GM23338 (cell line): ENCODE results near the gene SCAPER. TPM values are rescaled to one million over a fixed set of nuclear protein-coding genes. Genes with fewer than 3 reads are reported as not detected.
A peak's percentile ranks its signal among the peaks of the same experiment; 100 is the strongest.

Experiments
- ATAC-seq: fragments of 200-7000 bp; cut with Tn5 transposase; 3 replicates; pipeline ENCODE4 v1.9.1; 2020
- DNase-seq: peaks from one replicate; pipeline ENCODE4 v3.0.0-alpha.2; 2015; ENCODE audit warnings: low spot score
- H2AFZ ChIP-seq: fragments of 200-600 bp; sonication (generic); 2 replicates; pipeline ENCODE4 v1.8.0; 2016; ENCODE audit warnings: antibody characterized with exemption, mild to moderate bottlenecking, moderate library complexity
- H3F3A ChIP-seq: fragments of 200-600 bp; sonication (generic); replicated peaks from 2 replicates; pipeline ENCODE4 v1.8.0; 2017; ENCODE audit warnings: antibody characterized with exemption, mixed run types, low read depth
- H3K27ac ChIP-seq: fragments of 200-600 bp; sonication (generic); 2 replicates; pipeline ENCODE4 v1.6.1; 2016; ENCODE audit warnings: low read depth
- H3K27me3 ChIP-seq: fragments of 200-600 bp; sonication (generic); 2 replicates; pipeline ENCODE4 v1.8.0; 2016; ENCODE audit warnings: mild to moderate bottlenecking, mixed run types, moderate library complexity; ENCODE audit not compliant: insufficient read depth
- H3K36me3 ChIP-seq: fragments of 200-600 bp; sonication (generic); 2 replicates; pipeline ENCODE4 v1.8.0; 2016; ENCODE audit warnings: mild to moderate bottlenecking; ENCODE audit not compliant: insufficient read depth
- H3K4me1 ChIP-seq: fragments of 200-600 bp; sonication (generic); 2 replicates; pipeline ENCODE4 v1.8.0; 2016; ENCODE audit warnings: mild to moderate bottlenecking, moderate library complexity; ENCODE audit not compliant: insufficient read depth
- H3K4me2 ChIP-seq: fragments of 200-600 bp; sonication (generic); 2 replicates; pipeline ENCODE4 v1.7.1; 2017; ENCODE audit warnings: mixed run types
- H3K4me3 ChIP-seq: fragments of 200-600 bp; sonication (generic); 2 replicates; pipeline ENCODE4 v1.6.1; 2016; ENCODE audit warnings: mixed run types
- H3K79me2 ChIP-seq: fragments of 200-600 bp; sonication (generic); replicated peaks from 2 replicates; pipeline ENCODE4 v1.8.0; 2017; ENCODE audit warnings: mild to moderate bottlenecking; ENCODE audit not compliant: insufficient read depth
- H3K9me2 ChIP-seq: fragments of 200-600 bp; sonication (generic); 2 replicates; pipeline ENCODE4 v1.8.0; 2017; ENCODE audit not compliant: insufficient read depth
- H4K20me1 ChIP-seq: fragments of 200-600 bp; sonication (generic); replicated peaks from 2 replicates; pipeline ENCODE4 v1.8.0; 2017; ENCODE audit warnings: mild to moderate bottlenecking; ENCODE audit not compliant: insufficient read depth
- H3K27ac Mint-ChIP-seq: 2 replicates; pipeline ENCODE4 v1.8.0; 2020; ENCODE audit warnings: inconsistent platforms, mild to moderate bottlenecking, moderate library complexity, mixed read lengths
- H3K27me3 Mint-ChIP-seq: 3 replicates; pipeline ENCODE4 v1.8.0; 2022; ENCODE audit warnings: low read depth, mild to moderate bottlenecking, moderate library complexity, mixed read lengths, inconsistent platforms; ENCODE audit not compliant: insufficient read depth, poor library complexity
- H3K36me3 Mint-ChIP-seq: 3 replicates; pipeline ENCODE4 v1.8.0; 2021; ENCODE audit warnings: low read depth, mild to moderate bottlenecking, inconsistent platforms, moderate library complexity, mixed read lengths
- H3K4me1 Mint-ChIP-seq: 3 replicates; pipeline ENCODE4 v1.8.0; 2020; ENCODE audit warnings: mild to moderate bottlenecking, inconsistent platforms, mixed read lengths
- H3K4me3 Mint-ChIP-seq: 3 replicates; pipeline ENCODE4 v1.8.0; 2021; ENCODE audit warnings: moderate library complexity, mild to moderate bottlenecking, inconsistent platforms, mixed read lengths
- H3K9me3 Mint-ChIP-seq: 3 replicates; pipeline ENCODE4 v1.8.0; 2020; ENCODE audit warnings: moderate library complexity, mild to moderate bottlenecking, inconsistent platforms, mixed read lengths
- CREB1 ChIP-seq: fragments of 250-450 bp; sonication (Bioruptor Pico); IDR thresholded peaks from 2 replicates; pipeline ENCODE4 v1.5.0; 2020; ENCODE audit warnings: low read depth, mild to moderate bottlenecking, moderate library complexity
- CTCF ChIP-seq, 2 experiments: fragments of 200-600 bp in 1 of 2; sonication (generic) in 1 of 2; conservative IDR thresholded peaks; 2 replicates each; pipeline versions ENCODE4 v1.5.1 to v1.6.1; 2016 to 2017; ENCODE audit warnings: antibody characterized with exemption in 2 of 2, low read depth in 2 of 2, mild to moderate bottlenecking in 2 of 2, moderate library complexity in 1 of 2
- ETS1 ChIP-seq: IDR thresholded peaks from 2 replicates; pipeline ENCODE4 v1.6.1; 2016; ENCODE audit warnings: antibody characterized with exemption
- EZH2 ChIP-seq: fragments of 200-600 bp; sonication (generic); IDR thresholded peaks from one replicate; pipeline ENCODE4 v1.8.0; 2017; ENCODE audit warnings: antibody characterized with exemption, mild to moderate bottlenecking, low read depth; ENCODE audit not compliant: unreplicated experiment
- EZH2phosphoT487 ChIP-seq: fragments of 200-600 bp; sonication (generic); IDR thresholded peaks from one replicate; pipeline ENCODE4 v1.8.1; 2018; ENCODE audit warnings: antibody characterized with exemption; ENCODE audit not compliant: unreplicated experiment
- JUNB ChIP-seq: IDR thresholded peaks from one replicate; pipeline ENCODE4 v1.6.1; 2016; ENCODE audit warnings: antibody characterized with exemption; ENCODE audit not compliant: unreplicated experiment
- NANOG ChIP-seq: IDR thresholded peaks from 2 replicates; pipeline ENCODE4 v1.6.1; 2016; ENCODE audit warnings: antibody characterized with exemption, borderline replicate concordance
- POLR2AphosphoS5 ChIP-seq: IDR thresholded peaks from 2 replicates; pipeline ENCODE4 v1.6.1; 2016; ENCODE audit warnings: antibody characterized with exemption, low read depth
- REST ChIP-seq: IDR thresholded peaks from one replicate; pipeline ENCODE4 v1.6.1; 2018; ENCODE audit warnings: antibody characterized with exemption; ENCODE audit not compliant: unreplicated experiment
- STAT1 ChIP-seq: IDR thresholded peaks from one replicate; pipeline ENCODE4 v1.6.1; 2016; ENCODE audit warnings: antibody characterized with exemption; ENCODE audit not compliant: unreplicated experiment
- ZNF114 ChIP-seq: fragments of 250-450 bp; sonication (Bioruptor Pico); IDR thresholded peaks from 2 replicates; pipeline ENCODE4 v1.5.0; 2020; ENCODE audit warnings: mild to moderate bottlenecking, moderate library complexity
- ZNF331 ChIP-seq: fragments of 250-450 bp; sonication (Bioruptor Pico); IDR thresholded peaks from 2 replicates; pipeline ENCODE4 v1.5.0; 2020; ENCODE audit warnings: low read depth, mild to moderate bottlenecking, moderate library complexity
- polyA plus RNA-seq: library from polyadenylated mRNA; unstranded; fragments of >200 nt; fragmentation: Nextera tagmentation; extraction: Ambion mirVana; gene quantifications from 2 replicates; pipeline ENCODE4 v1.2.1, GENCODE V29; 2016
- total RNA-seq: library from RNA; depleted of rRNA; stranded (reverse); fragments of >200 nt; shearing (Covaris generic); gene quantifications from 2 replicates; pipeline ENCODE4 v1.2.3, GENCODE V29; 2014

The SCAPER gene
- total and polyA plus RNA-seq, 2 experiments from 2014 or later = 9.1 to 17.6 TPM

- ATAC-seq (no peak), DNase-seq (no peak)
- H4K20me1 ChIP-seq = no peaks in the 10 kb centered on the region
- H3K27ac ChIP-seq = 0 out of 2 replicates have a peak overlapping the region, but pooled peaks have one; percentile 9
- Mint-ChIP-seq H3K4me1 (peaks cover 22% of the 10 kb centered on the region), H3K9me3 (no peaks in the 10 kb centered on the region), H3K4me3 (no peak overlapping the region), H3K36me3 (no peaks in the 10 kb centered on the region), H3K27ac (no peak overlapping the region), H3K27me3 (no peaks in the 10 kb centered on the region)
- no peaks in the 10 kb centered on the region for H3K27me3 ChIP-seq
- peaks cover 6% of the 10 kb centered on the region; the same call in 1 of the 2 replicates for H3K9me2 ChIP-seq
- no peak overlapping the region for H3K4me3 ChIP-seq
- TF ChIP-seq EZH2phosphoT487 (no peak), ETS1 (no peak), POLR2AphosphoS5 (no peak), ZNF114 (CRISPR knock-in tag) (no peak), CREB1 (no peak), JUNB (no peak), ZNF331 (CRISPR knock-in tag) (no peak)
- H3F3A ChIP-seq = no peaks in the 10 kb centered on the region
- no peak overlapping the region for H2AFZ ChIP-seq
- no peaks in the 10 kb centered on the region for H3K79me2 ChIP-seq
- no peaks in the 10 kb centered on the region for H3K36me3 ChIP-seq
- no peak overlapping the region for H3K4me2 ChIP-seq
- peaks cover 9% of the 10 kb centered on the region; the same call in 1 of the 2 replicates for H3K4me1 ChIP-seq
Observed at GRCh38 chr15:76440441-76440840, 464.7 kb downstream of the SCAPER start.

GRCh38 chr15:76439542-76439941, 465.6 kb downstream of the SCAPER start:
- no peak overlapping the region for H3K4me3 Mint-ChIP-seq
- H3K9me3 Mint-ChIP-seq = no peaks in the 10 kb centered on the region
- H3K4me1 Mint-ChIP-seq = peaks cover 22% of the 10 kb centered on the region
- H3K36me3 ChIP-seq = no peaks in the 10 kb centered on the region
- no peaks in the 10 kb centered on the region for H3K79me2 ChIP-seq
- H3K4me1 ChIP-seq = peaks cover 9% of the 10 kb centered on the region; the same call in 1 of the 2 replicates
- H3K27ac ChIP-seq = 0 out of 2 replicates have a peak overlapping the region, but pooled peaks have one; percentile 30
- peak overlapping the region; percentile 16; the same call in 1 of the 2 replicates for H3K4me2 ChIP-seq
- no peaks in the 10 kb centered on the region for H3K27me3 ChIP-seq
- peak; percentile 92 for ATAC-seq
- no peaks in the 10 kb centered on the region for H4K20me1 ChIP-seq
- peaks cover 6% of the 10 kb centered on the region; the same call in 1 of the 2 replicates for H3K9me2 ChIP-seq
- H2AFZ ChIP-seq = no peak overlapping the region
- H3K4me3 ChIP-seq = no peak overlapping the region
- H3F3A ChIP-seq = no peaks in the 10 kb centered on the region
- H3K27me3 Mint-ChIP-seq = no peaks in the 10 kb centered on the region
- H3K27ac Mint-ChIP-seq = peak overlapping the region; percentile 91
- no peaks in the 10 kb centered on the region for H3K36me3 Mint-ChIP-seq
- DNase-seq = peak; percentile 84
- TF ChIP-seq NANOG (no peak), CREB1 (no peak), EZH2phosphoT487 (no peak), JUNB (no peak), ZNF114 (CRISPR knock-in tag) (no peak), CTCF (conservative IDR thresholded peaks at IDR 0.05; ENCODE audit: low read depth in 2 of 2) (no peak), ZNF331 (CRISPR knock-in tag) (no peak), EZH2 (no peak), POLR2AphosphoS5 (no peak), STAT1 (no peak), ETS1 (no peak), REST (no peak)
